HepG2 (cell line): ENCODE data around the gene SPTB. TPM values are rescaled to one million over a fixed set of nuclear protein-coding genes. Genes with fewer than 3 reads are reported as not detected.

Experiments used
- HIVEP1 ChIP-seq: sonication (generic); formaldehyde crosslinking; IDR thresholded peaks from 2 replicates; pipeline ENCODE4 v1.4.0; 2020; ENCODE audit warnings: mild to moderate bottlenecking, missing genetic modification reagents
- ZFP62 ChIP-seq: sonication (generic); formaldehyde crosslinking; IDR thresholded peaks from 2 replicates; pipeline ENCODE4 v1.4.0; 2020; ENCODE audit warnings: missing genetic modification reagents
- ZNF282 ChIP-seq: fragments of 450-650 bp; IDR thresholded peaks from 2 replicates; pipeline ENCODE4 v1.6.1; 2018; ENCODE audit not compliant: partially characterized antibody
- ZNF709 ChIP-seq: sonication (generic); formaldehyde crosslinking; IDR thresholded peaks from 2 replicates; pipeline ENCODE4 v1.5.0; 2020; ENCODE audit warnings: mild to moderate bottlenecking, missing genetic modification reagents
- ZNF749 ChIP-seq: sonication (generic); formaldehyde crosslinking; IDR thresholded peaks from 2 replicates; pipeline ENCODE4 v1.8.0; 2022; ENCODE audit warnings: mild to moderate bottlenecking, missing genetic modification reagents, moderate library complexity, borderline replicate concordance
- polyA plus RNA-seq, 8 experiments: library from polyadenylated mRNA; depleted of rRNA in 3 of 8; stranded (reverse) in 7 of 8; unstranded in 1 of 8; fragments of >200 nt; fragmentation: Illumina TruSeq in 4 of 8; extraction: Trizol in 4 of 8; gene quantifications; 2 replicates each; pipeline versions ENCODE4 v1.2.1 to v1.2.3, GENCODE V29; 2011 to 2016; ENCODE audit warnings: low read depth in 4 of 8, missing spikeins in 1 of 8, mixed read lengths in 1 of 8; ENCODE audit not compliant: insufficient read depth in 1 of 8
- total RNA-seq, 5 experiments: library from RNA; depleted of rRNA; stranded (reverse); fragments of >200 nt; fragmentation: Illumina TruSeq; extraction: Trizol; gene quantifications; 2 replicates each; pipeline ENCODE4 v1.2.3, GENCODE V29; 2016; ENCODE audit warnings: low read depth in 1 of 5
- TF ChIP-seq, protein P1 (sequence below): sonication (generic); formaldehyde crosslinking; IDR thresholded peaks from 2 replicates; pipeline ENCODE4 v1.5.0; 2020; ENCODE audit warnings: mild to moderate bottlenecking, missing genetic modification reagents, borderline replicate concordance

Gene SPTB
- total and polyA plus RNA-seq, 2 of the 13 experiments (the other 11 are each of a cell fraction or from before 2014, with no cell fraction given): 0.01 to 0.02 TPM

DNA sequence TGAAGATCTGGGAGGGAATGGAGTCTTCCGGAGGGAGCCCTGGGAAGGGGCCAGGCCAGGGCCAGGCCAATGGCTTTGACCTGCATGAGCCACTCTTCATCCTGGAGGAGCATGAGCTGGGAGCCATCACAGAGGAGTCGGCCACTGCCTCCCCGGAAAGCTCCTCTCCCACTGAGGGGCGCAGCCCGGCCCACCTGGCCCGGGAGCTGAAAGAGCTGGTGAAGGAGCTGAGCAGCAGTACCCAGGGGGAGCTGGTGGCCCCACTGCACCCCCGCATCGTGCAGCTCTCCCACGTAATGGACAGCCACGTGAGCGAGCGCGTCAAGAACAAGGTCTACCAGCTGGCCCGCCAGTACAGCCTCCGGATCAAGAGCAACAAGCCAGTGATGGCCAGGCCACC, 137.7 kb downstream of the SPTB start (continued):
- TF ChIP-seq, protein P1, sequence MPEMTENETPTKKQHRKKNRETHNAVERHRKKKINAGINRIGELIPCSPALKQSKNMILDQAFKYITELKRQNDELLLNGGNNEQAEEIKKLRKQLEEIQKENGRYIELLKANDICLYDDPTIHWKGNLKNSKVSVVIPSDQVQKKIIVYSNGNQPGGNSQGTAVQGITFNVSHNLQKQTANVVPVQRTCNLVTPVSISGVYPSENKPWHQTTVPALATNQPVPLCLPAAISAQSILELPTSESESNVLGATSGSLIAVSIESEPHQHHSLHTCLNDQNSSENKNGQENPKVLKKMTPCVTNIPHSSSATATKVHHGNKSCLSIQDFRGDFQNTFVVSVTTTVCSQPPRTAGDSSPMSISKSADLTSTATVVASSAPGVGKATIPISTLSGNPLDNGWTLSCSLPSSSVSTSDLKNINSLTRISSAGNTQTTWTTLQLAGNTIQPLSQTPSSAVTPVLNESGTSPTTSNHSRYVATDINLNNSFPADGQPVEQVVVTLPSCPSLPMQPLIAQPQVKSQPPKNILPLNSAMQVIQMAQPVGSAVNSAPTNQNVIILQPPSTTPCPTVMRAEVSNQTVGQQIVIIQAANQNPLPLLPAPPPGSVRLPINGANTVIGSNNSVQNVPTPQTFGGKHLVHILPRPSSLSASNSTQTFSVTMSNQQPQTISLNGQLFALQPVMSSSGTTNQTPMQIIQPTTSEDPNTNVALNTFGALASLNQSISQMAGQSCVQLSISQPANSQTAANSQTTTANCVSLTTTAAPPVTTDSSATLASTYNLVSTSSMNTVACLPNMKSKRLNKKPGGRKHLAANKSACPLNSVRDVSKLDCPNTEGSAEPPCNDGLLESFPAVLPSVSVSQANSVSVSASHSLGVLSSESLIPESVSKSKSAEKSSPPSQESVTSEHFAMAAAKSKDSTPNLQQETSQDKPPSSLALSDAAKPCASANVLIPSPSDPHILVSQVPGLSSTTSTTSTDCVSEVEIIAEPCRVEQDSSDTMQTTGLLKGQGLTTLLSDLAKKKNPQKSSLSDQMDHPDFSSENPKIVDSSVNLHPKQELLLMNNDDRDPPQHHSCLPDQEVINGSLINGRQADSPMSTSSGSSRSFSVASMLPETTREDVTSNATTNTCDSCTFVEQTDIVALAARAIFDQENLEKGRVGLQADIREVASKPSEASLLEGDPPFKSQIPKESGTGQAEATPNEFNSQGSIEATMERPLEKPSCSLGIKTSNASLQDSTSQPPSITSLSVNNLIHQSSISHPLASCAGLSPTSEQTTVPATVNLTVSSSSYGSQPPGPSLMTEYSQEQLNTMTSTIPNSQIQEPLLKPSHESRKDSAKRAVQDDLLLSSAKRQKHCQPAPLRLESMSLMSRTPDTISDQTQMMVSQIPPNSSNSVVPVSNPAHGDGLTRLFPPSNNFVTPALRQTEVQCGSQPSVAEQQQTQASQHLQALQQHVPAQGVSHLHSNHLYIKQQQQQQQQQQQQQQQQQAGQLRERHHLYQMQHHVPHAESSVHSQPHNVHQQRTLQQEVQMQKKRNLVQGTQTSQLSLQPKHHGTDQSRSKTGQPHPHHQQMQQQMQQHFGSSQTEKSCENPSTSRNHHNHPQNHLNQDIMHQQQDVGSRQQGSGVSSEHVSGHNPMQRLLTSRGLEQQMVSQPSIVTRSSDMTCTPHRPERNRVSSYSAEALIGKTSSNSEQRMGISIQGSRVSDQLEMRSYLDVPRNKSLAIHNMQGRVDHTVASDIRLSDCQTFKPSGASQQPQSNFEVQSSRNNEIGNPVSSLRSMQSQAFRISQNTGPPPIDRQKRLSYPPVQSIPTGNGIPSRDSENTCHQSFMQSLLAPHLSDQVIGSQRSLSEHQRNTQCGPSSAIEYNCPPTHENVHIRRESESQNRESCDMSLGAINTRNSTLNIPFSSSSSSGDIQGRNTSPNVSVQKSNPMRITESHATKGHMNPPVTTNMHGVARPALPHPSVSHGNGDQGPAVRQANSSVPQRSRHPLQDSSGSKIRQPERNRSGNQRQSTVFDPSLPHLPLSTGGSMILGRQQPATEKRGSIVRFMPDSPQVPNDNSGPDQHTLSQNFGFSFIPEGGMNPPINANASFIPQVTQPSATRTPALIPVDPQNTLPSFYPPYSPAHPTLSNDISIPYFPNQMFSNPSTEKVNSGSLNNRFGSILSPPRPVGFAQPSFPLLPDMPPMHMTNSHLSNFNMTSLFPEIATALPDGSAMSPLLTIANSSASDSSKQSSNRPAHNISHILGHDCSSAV (CRISPR knock-in tag): no peak
- TF ChIP-seq ZNF709 (CRISPR knock-in tag) (no peak), HIVEP1 (CRISPR knock-in tag) (no peak), ZNF749 (CRISPR knock-in tag) (no peak), ZNF282 (no peak), ZFP62 (no peak)
